GM18520 (cell line): ENCODE measurements around the gene COL4A6.
"Not testable (repeated sequence)": the region's sequence is repeated elsewhere in the genome, so short reads cannot be mapped to it uniquely, and the experiment has no call there.

Source experiments
- ATAC-seq: cut with Tn5 transposase; IDR thresholded peaks from one replicate; pipeline ENCODE4 v1.9.1; 2021; ENCODE audit not compliant: unreplicated experiment

Gene COL4A6

GRCh38 chrX:108412783-108413182, 25.4 kb downstream of the COL4A6 start:
- ATAC-seq, result no peak

GRCh38 chrX:108399418-108400165, 38.6 kb downstream of the COL4A6 start:
- no peak for ATAC-seq

- ATAC-seq, result peak; percentile 48
These were observed 40.4 kb downstream of the COL4A6 start for GRCh38 chrX:108397627-108398391.

GRCh38 chrX:108396986-108397385, 41.2 kb downstream of the COL4A6 start:
- no peak for ATAC-seq

- no peak for ATAC-seq
These were observed 41.9 kb downstream of the COL4A6 start for GRCh38 chrX:108396188-108396891.

GRCh38 chrX:108390976-108391717, 47.1 kb downstream of the COL4A6 start:
- ATAC-seq, result not testable (repeated sequence)

GRCh38 chrX:108384783-108385182, 53.4 kb downstream of the COL4A6 start:
- ATAC-seq, result no peak

GRCh38 chrX:108380222-108380621, 58.0 kb downstream of the COL4A6 start:
- no peak for ATAC-seq

GRCh38 chrX:108376821-108377220, 61.4 kb downstream of the COL4A6 start:
- ATAC-seq, result not testable (repeated sequence)

- ATAC-seq, result not testable (repeated sequence)
These were observed 62.6 kb downstream of the COL4A6 start for GRCh38 chrX:108375591-108375990.

GRCh38 chrX:108366644-108367406, 71.4 kb downstream of the COL4A6 start:
- no peak for ATAC-seq

- no peak for ATAC-seq
These were observed 76.2 kb downstream of the COL4A6 start for GRCh38 chrX:108362026-108362425.

- no peak for ATAC-seq
These were observed 76.9 kb downstream of the COL4A6 start for GRCh38 chrX:108361316-108361715.

GRCh38 chrX:108359806-108360602, 78.2 kb downstream of the COL4A6 start:
- no peak for ATAC-seq

GRCh38 chrX:108353452-108353851, 84.8 kb downstream of the COL4A6 start:
- no peak for ATAC-seq

- no peak for ATAC-seq
These were observed 89.0 kb downstream of the COL4A6 start for GRCh38 chrX:108349210-108349609.

GRCh38 chrX:108348525-108348924, 89.7 kb downstream of the COL4A6 start:
- ATAC-seq, result no peak

GRCh38 chrX:108347800-108348199, 90.4 kb downstream of the COL4A6 start:
- no peak for ATAC-seq

- ATAC-seq, result no peak
These were observed 94.0 kb downstream of the COL4A6 start for GRCh38 chrX:108344216-108344615.
